ENCODE measurements around the gene PET100.

Gene PET100

DNA sequence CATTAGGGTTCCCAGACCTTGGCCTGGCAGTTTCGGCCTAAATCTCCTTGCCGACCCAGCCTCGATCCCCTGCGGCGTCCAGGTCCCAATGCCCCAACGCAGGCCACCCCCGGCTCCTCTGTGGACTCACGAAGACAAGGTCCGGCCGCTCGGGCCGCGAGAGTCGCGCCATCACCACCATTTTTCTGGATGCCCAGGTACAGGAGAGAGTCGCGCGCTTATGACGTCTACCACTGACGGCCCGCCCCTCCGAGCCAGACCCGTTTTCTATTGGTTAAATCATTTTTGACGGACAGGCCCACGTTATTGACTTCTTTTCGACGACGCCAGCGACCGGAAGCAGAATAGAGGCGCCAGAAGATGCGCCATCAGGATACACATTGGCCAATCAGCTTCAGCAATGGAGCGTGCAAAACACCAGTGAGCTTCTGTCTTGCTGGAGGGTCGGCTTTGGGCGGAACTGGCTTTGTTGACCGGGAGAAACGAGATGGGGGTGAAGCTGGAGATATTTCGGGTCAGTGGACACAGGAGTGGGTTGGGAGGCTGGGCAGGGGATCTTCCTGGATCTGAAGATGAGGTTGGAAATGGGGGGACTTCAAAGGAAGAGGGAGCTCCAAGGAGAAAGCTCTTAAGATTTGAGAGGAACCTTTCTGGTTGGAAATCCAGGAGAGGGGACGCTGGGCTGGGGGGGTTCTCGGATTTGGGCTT, at the start of gene PET100, which contains the start of gene XAB2:
Gene PET100 (plus strand): TSS at position 447 of the 708 bp plus-strand sequence. CDS start 41 bp downstream, at position 488.
Gene XAB2 (minus strand): TSS at position 199 of the 708 bp plus-strand sequence. CDS start 18 bp downstream, at position 181.
- TF ChIP-seq ZFX (IDR thresholded peaks at IDR 0.05; ENCODE audit: borderline replicate concordance): no peak
- TF ChIP-seq, protein P1, sequence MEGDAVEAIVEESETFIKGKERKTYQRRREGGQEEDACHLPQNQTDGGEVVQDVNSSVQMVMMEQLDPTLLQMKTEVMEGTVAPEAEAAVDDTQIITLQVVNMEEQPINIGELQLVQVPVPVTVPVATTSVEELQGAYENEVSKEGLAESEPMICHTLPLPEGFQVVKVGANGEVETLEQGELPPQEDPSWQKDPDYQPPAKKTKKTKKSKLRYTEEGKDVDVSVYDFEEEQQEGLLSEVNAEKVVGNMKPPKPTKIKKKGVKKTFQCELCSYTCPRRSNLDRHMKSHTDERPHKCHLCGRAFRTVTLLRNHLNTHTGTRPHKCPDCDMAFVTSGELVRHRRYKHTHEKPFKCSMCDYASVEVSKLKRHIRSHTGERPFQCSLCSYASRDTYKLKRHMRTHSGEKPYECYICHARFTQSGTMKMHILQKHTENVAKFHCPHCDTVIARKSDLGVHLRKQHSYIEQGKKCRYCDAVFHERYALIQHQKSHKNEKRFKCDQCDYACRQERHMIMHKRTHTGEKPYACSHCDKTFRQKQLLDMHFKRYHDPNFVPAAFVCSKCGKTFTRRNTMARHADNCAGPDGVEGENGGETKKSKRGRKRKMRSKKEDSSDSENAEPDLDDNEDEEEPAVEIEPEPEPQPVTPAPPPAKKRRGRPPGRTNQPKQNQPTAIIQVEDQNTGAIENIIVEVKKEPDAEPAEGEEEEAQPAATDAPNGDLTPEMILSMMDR (IDR thresholded peaks at IDR 0.05): no peak
- H3K27ac ChIP-seq: peak within 1 kb of the TSS; percentile 55

DNA sequence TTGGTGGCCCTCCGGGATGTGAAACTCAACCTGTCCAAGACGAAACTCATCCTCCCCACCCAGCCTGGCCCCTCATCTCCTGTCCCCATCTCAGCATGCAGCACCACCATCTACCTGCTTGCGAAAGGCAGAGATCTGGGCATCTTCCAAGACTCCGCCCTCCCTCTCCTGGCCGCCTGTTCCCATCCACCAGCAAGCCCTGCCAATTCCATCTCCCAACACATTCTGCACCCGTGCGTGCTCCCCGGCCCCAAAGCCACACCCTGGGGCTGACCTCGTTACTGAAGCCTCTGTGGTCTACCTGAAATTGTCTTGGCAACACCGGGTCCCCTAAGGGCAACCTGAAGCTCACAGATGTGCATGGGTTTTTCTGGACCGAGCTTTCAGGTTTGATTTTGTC, 47.1 kb upstream of the PET100 start:
- TF ChIP-seq, protein P1 (IDR thresholded peaks at IDR 0.05): no peak
- TF ChIP-seq ZFX (IDR thresholded peaks at IDR 0.05; ENCODE audit: borderline replicate concordance): no peak
- H3K27ac ChIP-seq: no peak overlapping the region

GRCh38 chr19:7589822-7590221, 39.8 kb upstream of the PET100 start:
- no peak for TF ChIP-seq ZFX (IDR thresholded peaks at IDR 0.05; ENCODE audit: borderline replicate concordance)
- TF ChIP-seq, protein P1 (IDR thresholded peaks at IDR 0.05): no peak
- peak overlapping the region; percentile 83 for H3K27ac ChIP-seq

GRCh38 chr19:7590256-7590655, 39.3 kb upstream of the PET100 start:
- TF ChIP-seq ZFX (IDR thresholded peaks at IDR 0.05; ENCODE audit: borderline replicate concordance): no peak
- TF ChIP-seq, protein P1 (IDR thresholded peaks at IDR 0.05): no peak
- peak overlapping the region; percentile 83 for H3K27ac ChIP-seq

GRCh38 chr19:7595466-7596133, 34.0 kb upstream of the PET100 start, which contains the start of gene CAMSAP3:
Gene CAMSAP3, plus strand, starts transcription at chr19:7595863. Its CDS starts 140 bp downstream, at chr19:7596003.
- TF ChIP-seq, protein P1 (IDR thresholded peaks at IDR 0.05): no peak
- no peak for TF ChIP-seq ZFX (IDR thresholded peaks at IDR 0.05; ENCODE audit: borderline replicate concordance)
- H3K27ac ChIP-seq: peak within 1 kb of the TSS; percentile 83

- H3K27ac ChIP-seq: peak overlapping the region; percentile 83
- no peak for TF ChIP-seq ZFX (IDR thresholded peaks at IDR 0.05; ENCODE audit: borderline replicate concordance)
- TF ChIP-seq, protein P1 (IDR thresholded peaks at IDR 0.05): no peak
Observed at GRCh38 chr19:7596211-7596937, 33.2 kb upstream of the PET100 start.
